ENCODE measurements around the gene CMIP.
"Not testable (repeated sequence)": the region's sequence is repeated elsewhere in the genome, so short reads cannot be mapped to it uniquely, and the experiment has no call there.

Gene CMIP

DNA sequence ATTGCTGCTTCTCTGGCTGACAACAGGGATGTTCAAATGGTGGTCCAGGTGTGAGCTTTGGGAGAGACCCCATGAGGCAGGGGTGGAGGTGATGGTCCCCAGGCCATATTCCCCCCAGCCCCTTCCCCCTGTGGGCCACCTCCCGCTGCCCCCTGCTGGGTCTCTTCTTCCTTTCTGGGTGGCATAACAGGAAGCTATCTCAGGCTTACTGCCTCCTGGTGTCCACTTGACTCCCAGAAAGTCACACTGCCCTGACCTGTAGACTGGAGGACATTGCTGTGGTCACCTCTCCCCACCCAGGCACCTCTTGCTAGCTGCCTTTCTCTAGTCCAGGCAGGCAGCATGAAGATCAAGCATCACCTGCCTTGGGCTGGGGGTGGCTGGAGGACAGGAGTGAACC, 288.1 kb downstream of the CMIP start:
- TF ChIP-seq CTCF (IDR thresholded peaks at IDR 0.05; ENCODE audit: low read depth, low read length) = no peak
- H3K4me3 ChIP-seq (ENCODE audit: low read depth, low read length) = no peak overlapping the region

GRCh38 chr16:81733295-81733694, 288.7 kb downstream of the CMIP start:
- TF ChIP-seq CTCF (IDR thresholded peaks at IDR 0.05; ENCODE audit: low read depth, low read length) = no peak
- no peak overlapping the region for H3K4me3 ChIP-seq (ENCODE audit: low read depth, low read length)

DNA sequence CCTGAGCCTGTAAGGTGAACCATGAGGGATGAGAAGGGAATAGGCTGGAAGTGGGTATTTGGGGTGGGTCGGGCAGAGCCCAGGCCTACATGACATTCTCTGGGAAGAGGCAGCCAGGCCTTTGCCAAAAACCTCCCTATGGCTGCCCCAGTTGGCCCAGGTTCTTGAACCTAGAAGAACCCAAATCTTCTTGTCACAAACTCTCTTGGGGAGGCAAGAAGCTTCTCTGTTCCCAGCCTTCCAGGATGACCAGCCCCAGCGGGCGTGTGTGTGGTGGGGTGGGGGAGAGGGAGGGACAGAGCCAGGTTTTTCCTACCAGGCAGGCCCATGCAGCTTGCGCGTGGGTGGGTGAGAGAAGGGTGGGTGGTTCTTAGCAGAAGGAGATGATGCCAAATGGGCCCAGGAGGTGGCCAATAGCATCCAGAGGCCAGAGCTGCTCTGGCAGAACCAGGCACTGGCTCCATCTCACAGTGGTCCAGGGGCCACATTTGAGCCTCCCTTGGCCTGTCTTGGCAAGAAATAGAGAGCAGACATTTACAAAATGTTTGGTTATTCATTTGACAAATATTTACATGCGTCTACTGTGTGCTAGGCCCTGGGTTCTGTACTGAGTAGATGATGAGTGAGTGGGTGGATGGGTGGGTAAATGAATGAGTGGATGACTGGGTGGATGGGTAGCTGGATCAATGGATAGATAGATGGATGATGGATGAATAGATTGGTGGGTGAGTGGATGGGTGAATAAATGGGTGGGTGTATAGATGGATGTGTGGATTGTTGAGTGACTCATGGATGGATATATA, 290.2 kb downstream of the CMIP start:
- TF ChIP-seq CTCF (IDR thresholded peaks at IDR 0.05; ENCODE audit: low read depth, low read length) = no peak
- no peak overlapping the region for H3K4me3 ChIP-seq (ENCODE audit: low read depth, low read length)

GRCh38 chr16:81737885-81738536, 293.4 kb downstream of the CMIP start:
- peak; percentile 72 for TF ChIP-seq CTCF (IDR thresholded peaks at IDR 0.05; ENCODE audit: low read depth, low read length)

DNA sequence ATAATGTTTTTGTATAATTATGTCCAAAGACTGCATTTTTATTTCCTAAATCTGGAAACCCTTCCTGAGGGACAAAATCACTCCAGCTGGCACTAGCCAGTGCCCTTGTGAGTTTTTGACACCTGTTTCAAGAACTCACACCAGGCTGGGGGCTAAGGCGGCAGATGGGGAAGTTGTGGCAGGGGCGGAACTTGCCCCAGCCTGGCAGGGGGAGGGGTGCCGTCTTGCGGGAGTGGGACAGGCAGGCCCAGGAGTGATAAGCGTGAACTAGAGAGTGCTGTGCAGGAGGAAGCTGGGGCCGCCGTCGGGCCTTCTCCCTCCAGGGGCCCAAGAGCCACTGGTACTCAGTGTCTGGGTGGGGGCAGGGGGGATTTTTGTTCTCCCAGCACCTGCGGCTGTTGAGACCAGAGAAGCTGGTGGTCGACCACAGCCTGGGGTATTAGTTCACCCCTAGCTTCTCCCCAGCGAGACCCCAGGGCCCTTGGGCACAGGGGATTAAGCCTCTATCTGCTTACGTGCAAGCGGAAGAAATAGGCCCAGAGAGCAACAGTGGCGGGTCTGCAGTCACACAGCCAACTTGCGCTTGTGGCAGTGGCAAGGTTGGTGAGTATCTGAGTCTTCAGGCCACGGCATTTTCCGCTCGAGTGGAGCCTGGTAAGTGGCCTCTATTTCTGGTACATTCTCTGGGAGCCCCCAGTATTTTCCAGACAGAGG, 294.3 kb downstream of the CMIP start:
- no peak for TF ChIP-seq CTCF (IDR thresholded peaks at IDR 0.05; ENCODE audit: low read depth, low read length)
- no peak overlapping the region for H3K4me3 ChIP-seq (ENCODE audit: low read depth, low read length)

More at GRCh38 chr16:81737885-81738536, 293.4 kb downstream of the CMIP start:
- H3K4me3 ChIP-seq (ENCODE audit: low read depth, low read length) = no peak overlapping the region

DNA sequence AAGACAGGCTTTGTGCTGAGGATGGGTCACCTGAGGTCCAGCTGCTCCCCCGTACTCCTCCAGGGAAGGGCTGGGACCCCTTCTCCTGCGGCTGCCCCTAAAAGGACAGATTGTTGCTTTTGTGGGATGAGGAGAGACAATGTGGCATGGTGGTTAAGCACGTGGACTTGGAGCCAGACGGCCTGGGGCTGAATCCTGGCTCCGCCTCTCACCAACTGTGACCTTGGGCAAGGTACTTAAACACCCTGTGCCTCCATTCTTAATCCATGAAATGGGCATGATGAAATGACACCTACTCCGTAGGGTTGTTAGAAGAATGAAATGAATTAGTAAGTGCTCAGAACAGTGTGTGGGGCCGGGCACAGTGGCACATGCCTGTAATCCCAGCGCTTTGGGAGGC, 294.9 kb downstream of the CMIP start:
- no peak overlapping the region for H3K4me3 ChIP-seq (ENCODE audit: low read depth, low read length)
- no peak for TF ChIP-seq CTCF (IDR thresholded peaks at IDR 0.05; ENCODE audit: low read depth, low read length)

DNA sequence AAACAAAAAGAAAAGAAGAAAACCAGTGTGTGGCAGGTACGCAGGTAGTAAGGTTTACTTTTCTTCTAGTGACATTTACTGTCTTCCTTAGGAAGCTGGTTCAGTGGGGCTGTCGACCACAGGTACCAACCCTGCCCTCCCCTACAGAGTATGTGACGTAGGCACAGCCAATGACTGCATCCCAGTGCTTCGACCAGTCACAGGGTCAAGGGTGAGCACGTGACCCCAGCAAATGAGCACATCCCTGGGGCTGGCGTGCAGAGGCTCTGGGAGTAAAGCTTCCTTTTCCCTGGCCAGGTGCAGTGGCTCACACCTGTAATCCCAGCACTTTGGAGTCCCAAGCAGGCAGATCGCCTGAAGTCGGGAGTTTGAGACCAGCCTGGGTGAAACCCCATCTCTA, 295.6 kb downstream of the CMIP start:
- no peak overlapping the region for H3K4me3 ChIP-seq (ENCODE audit: low read depth, low read length)
- TF ChIP-seq CTCF (IDR thresholded peaks at IDR 0.05; ENCODE audit: low read depth, low read length) = no peak

DNA sequence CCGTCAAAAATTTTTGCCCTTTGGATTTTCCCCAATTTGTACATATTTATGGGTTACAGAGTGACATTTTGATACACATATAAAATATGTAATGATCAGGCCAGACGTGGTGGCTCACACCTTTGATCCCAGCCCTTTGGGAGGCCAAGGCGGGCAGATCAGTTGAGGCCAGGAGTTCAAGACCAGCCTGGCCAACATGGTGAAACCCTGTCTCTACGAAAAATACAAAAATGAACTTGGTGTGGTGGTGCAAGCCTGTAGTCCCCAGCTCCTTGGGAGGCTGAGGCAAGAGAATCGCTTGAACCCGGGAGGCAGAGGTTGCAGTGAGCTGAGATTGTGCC, 296.8 kb downstream of the CMIP start:
- not testable (repeated sequence) for H3K4me3 ChIP-seq (ENCODE audit: low read depth, low read length)
